ENCODE results near the gene HSD11B1.

Gene HSD11B1

GRCh38 chr1:209714338-209714737 is 9.7 kb downstream of the HSD11B1 start:
- no peaks in the 10 kb centered on the region for H3K36me3 ChIP-seq
- H3K4me1 ChIP-seq = no peaks in the 10 kb centered on the region
- TF ChIP-seq CTCF (IDR thresholded peaks at IDR 0.05) = no peak
- no peaks in the 10 kb centered on the region for H3K9me3 ChIP-seq
- no peaks in the 10 kb centered on the region for H3K27me3 ChIP-seq
- no peak overlapping the region for H3K4me3 ChIP-seq
- DNase-seq = no peak
- intact Hi-C loops (cut with DNase I; ENCODE audit: low total_unique reads) = no loop called here
- no peak overlapping the region for H3K27ac ChIP-seq

- Histone ChIP-seq H3K36me3 (no peaks in the 10 kb centered on the region), H3K9me3 (no peaks in the 10 kb centered on the region), H3K4me1 (no peaks in the 10 kb centered on the region), H3K27me3 (no peaks in the 10 kb centered on the region), H3K4me3 (no peak overlapping the region), H3K27ac (no peak overlapping the region)
- no peak for DNase-seq
- intact Hi-C loops (cut with DNase I; ENCODE audit: low total_unique reads) = no loop called here
- no peak for TF ChIP-seq CTCF (IDR thresholded peaks at IDR 0.05)
Observed at GRCh38 chr1:209715314-209715713, 10.7 kb downstream of the HSD11B1 start.

- intact Hi-C loops (cut with DNase I; ENCODE audit: low total_unique reads) = no loop called here
- Histone ChIP-seq H3K27ac (no peak overlapping the region), H3K27me3 (no peaks in the 10 kb centered on the region), H3K36me3 (no peaks in the 10 kb centered on the region), H3K4me3 (no peak overlapping the region), H3K9me3 (no peaks in the 10 kb centered on the region), H3K4me1 (no peaks in the 10 kb centered on the region)
- DNase-seq = no peak
- TF ChIP-seq CTCF (IDR thresholded peaks at IDR 0.05) = no peak
Observed at GRCh38 chr1:209717818-209718217, 13.2 kb downstream of the HSD11B1 start.

- intact Hi-C loops (cut with DNase I; ENCODE audit: low total_unique reads) = no loop called here
- Histone ChIP-seq H3K4me1 (no peaks in the 10 kb centered on the region), H3K27ac (no peak overlapping the region), H3K4me3 (no peak overlapping the region), H3K36me3 (no peaks in the 10 kb centered on the region), H3K27me3 (no peaks in the 10 kb centered on the region), H3K9me3 (no peaks in the 10 kb centered on the region)
- DNase-seq = no peak
- TF ChIP-seq CTCF (IDR thresholded peaks at IDR 0.05) = no peak
Observed at GRCh38 chr1:209720326-209720725, 15.7 kb downstream of the HSD11B1 start.

- intact Hi-C loops (cut with DNase I; ENCODE audit: low total_unique reads) = no loop called here
- no peak for TF ChIP-seq CTCF (IDR thresholded peaks at IDR 0.05)
- Histone ChIP-seq H3K27me3 (no peaks in the 10 kb centered on the region), H3K4me3 (no peak overlapping the region), H3K4me1 (no peaks in the 10 kb centered on the region), H3K9me3 (no peaks in the 10 kb centered on the region), H3K36me3 (no peaks in the 10 kb centered on the region), H3K27ac (no peak overlapping the region)
- DNase-seq = no peak
Observed at GRCh38 chr1:209720826-209721225, 16.2 kb downstream of the HSD11B1 start.

- intact Hi-C loops (cut with DNase I; ENCODE audit: low total_unique reads) = no loop called here
- Histone ChIP-seq H3K4me3 (no peak overlapping the region), H3K27me3 (no peaks in the 10 kb centered on the region), H3K27ac (no peak overlapping the region), H3K4me1 (no peaks in the 10 kb centered on the region), H3K36me3 (no peaks in the 10 kb centered on the region), H3K9me3 (no peaks in the 10 kb centered on the region)
- DNase-seq = no peak
- no peak for TF ChIP-seq CTCF (IDR thresholded peaks at IDR 0.05)
Observed at GRCh38 chr1:209721323-209721722, 16.7 kb downstream of the HSD11B1 start.

Data from tibial artery (tissue), 4 donors.